Measurements from ENCODE around the gene OSGIN1. TPM values are rescaled to one million over a fixed set of nuclear protein-coding genes. Genes with fewer than 3 reads are reported as not detected.

The OSGIN1 gene
- polyA plus RNA-seq, 3 donors, result 1.8 to 4.0 (median 2.0) TPM

GRCh38 chr16:83960521-83961249 lies 7.6 kb downstream of the OSGIN1 start:
- DNase-seq, result no peak
- H3K79me2 ChIP-seq (ENCODE audit: insufficient read depth, low read length), result no peaks in the 10 kb centered on the region
- no peaks in the 10 kb centered on the region for H3K27me3 ChIP-seq (ENCODE audit: control insufficient read depth in 2 of 2, insufficient read depth in 2 of 2, low read length in 2 of 2)
- H3K4me2 ChIP-seq (replicated peaks; ENCODE audit: extremely low read depth, low read length, poor library complexity, severe bottlenecking), result no peak overlapping the region
- intact Hi-C loops (cut with micrococcal nuclease), result loop anchor here (5.0 to 10.0 kb wide), 2 partner anchors 97 to 544 kb away; partner anchors contain the start of gene MEAK7 (in 1 of the 2)
- H3K4me1 ChIP-seq (ENCODE audit: control insufficient read depth in 1 of 2, insufficient read depth in 2 of 2, low read length in 2 of 2), result no peaks in the 10 kb centered on the region
- peaks cover 9 to 12% of the 10 kb centered on the region in 2 donors for H3K36me3 ChIP-seq (replicated peaks in 1 of 2; ENCODE audit: control insufficient read depth in 1 of 2, insufficient read depth in 2 of 2, low read length in 2 of 2)
- H2AFZ ChIP-seq (ENCODE audit: insufficient read depth, low read depth, low read length, poor library complexity, severe bottlenecking), result no peak overlapping the region
- H3K27me3 Mint-ChIP-seq (ENCODE audit: low read depth in 3 of 3), result peaks cover 2 to 10% (median 3%) of the 10 kb centered on the region in 3 donors
- no peak overlapping the region for H3K4me3 ChIP-seq (replicated peaks in 1 of 3; ENCODE audit: low read depth in 2 of 3, low read length in 3 of 3)
- H3K4me1 Mint-ChIP-seq, result peaks cover 3% of the 10 kb centered on the region
- H3K9ac ChIP-seq (ENCODE audit: insufficient read depth, low read length, poor library complexity, severe bottlenecking), result no peak overlapping the region
- TF ChIP-seq CTCF (IDR thresholded peaks at IDR 0.05), result no peak
- peaks cover 0 to 2% (median 0%) of the 10 kb centered on the region in 7 donors for H3K9me3 Mint-ChIP-seq
- no peak overlapping the region for H3K4me3 Mint-ChIP-seq
- no peak overlapping the region for H3K27ac ChIP-seq (ENCODE audit: low read depth in 1 of 2, low read length in 2 of 2)
- 97% methylated on average over 28 of the region's 29 CpGs for WGBS (ENCODE audit: insufficient coverage)
- no peak overlapping the region for H3K27ac Mint-ChIP-seq
- peaks cover 38 to 60% of the 10 kb centered on the region in 2 donors for H3K36me3 Mint-ChIP-seq
- H3K9me3 ChIP-seq (replicated peaks in 1 of 2; ENCODE audit: control insufficient read depth in 1 of 2, insufficient read depth in 1 of 2, low read length in 2 of 2), result no peaks in the 10 kb centered on the region
- H4K20me1 ChIP-seq (ENCODE audit: insufficient read depth, low read length), result no peaks in the 10 kb centered on the region

DNA sequence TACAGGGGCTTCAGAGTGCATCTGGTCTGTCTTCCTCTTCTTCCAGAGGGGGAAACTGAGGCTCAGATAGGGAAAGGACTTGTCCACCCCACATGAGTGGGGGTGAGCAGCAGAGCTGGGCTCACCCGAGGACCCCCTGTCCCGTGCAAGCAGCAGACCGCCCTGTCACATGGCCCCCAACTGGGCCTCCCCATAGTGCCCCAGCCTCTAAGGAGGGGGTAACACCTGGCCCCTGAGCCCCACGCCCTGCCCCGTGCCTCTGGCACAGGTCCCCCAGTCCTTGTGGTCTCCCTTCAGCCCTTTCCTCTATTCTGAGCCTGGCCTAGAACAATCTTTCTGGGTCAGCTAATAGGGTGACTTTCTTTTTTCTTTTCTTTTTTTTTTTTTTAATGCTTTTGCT lies 8.6 kb downstream of the OSGIN1 start:
- Histone ChIP-seq H2AFZ (ENCODE audit: insufficient read depth, low read depth, low read length, poor library complexity, severe bottlenecking) (no peak overlapping the region), H4K20me1 (ENCODE audit: insufficient read depth, low read length) (no peaks in the 10 kb centered on the region), H3K9ac (ENCODE audit: insufficient read depth, low read length, poor library complexity, severe bottlenecking) (no peak overlapping the region), H3K4me3 (replicated peaks in 1 of 3; ENCODE audit: low read depth in 2 of 3, low read length in 3 of 3) (no peak overlapping the region), H3K9me3 (replicated peaks in 1 of 2; ENCODE audit: control insufficient read depth in 1 of 2, insufficient read depth in 1 of 2, low read length in 2 of 2) (no peaks in the 10 kb centered on the region), H3K27ac (ENCODE audit: low read depth in 1 of 2, low read length in 2 of 2) (no peak overlapping the region), H3K36me3 (replicated peaks in 1 of 2; ENCODE audit: control insufficient read depth in 1 of 2, insufficient read depth in 2 of 2, low read length in 2 of 2) (peaks cover 9 to 12% of the 10 kb centered on the region in 2 donors), H3K79me2 (ENCODE audit: insufficient read depth, low read length) (no peaks in the 10 kb centered on the region), H3K4me1 (ENCODE audit: control insufficient read depth in 1 of 2, insufficient read depth in 2 of 2, low read length in 2 of 2) (no peaks in the 10 kb centered on the region), H3K27me3 (ENCODE audit: control insufficient read depth in 2 of 2, insufficient read depth in 2 of 2, low read length in 2 of 2) (no peaks in the 10 kb centered on the region), H3K4me2 (replicated peaks; ENCODE audit: extremely low read depth, low read length, poor library complexity, severe bottlenecking) (no peak overlapping the region)
- intact Hi-C loops (cut with micrococcal nuclease), result loop anchor here (5.0 to 10.0 kb wide), 2 partner anchors 96 to 543 kb away; partner anchors contain the start of gene MEAK7 (in 1 of the 2)
- H3K27ac Mint-ChIP-seq, result no peak overlapping the region
- peaks cover 2 to 8% (median 3%) of the 10 kb centered on the region in 3 donors for H3K27me3 Mint-ChIP-seq (ENCODE audit: low read depth in 3 of 3)
- 90% methylated on average over 2 of the region's 5 CpGs for WGBS (ENCODE audit: insufficient coverage)
- H3K36me3 Mint-ChIP-seq, result peaks cover 40 to 61% of the 10 kb centered on the region in 2 donors
- no peak for TF ChIP-seq CTCF (IDR thresholded peaks at IDR 0.05)
- peaks cover 0 to 2% (median 0%) of the 10 kb centered on the region in 7 donors for H3K9me3 Mint-ChIP-seq
- no peak for DNase-seq
- peaks cover 3% of the 10 kb centered on the region for H3K4me1 Mint-ChIP-seq
- no peak overlapping the region for H3K4me3 Mint-ChIP-seq

Data from CD14-positive monocyte (primary cell).